ENCODE results near the gene EMP3. TPM values are rescaled to one million over a fixed set of nuclear protein-coding genes. Genes with fewer than 3 reads are reported as not detected.

EMP3 gene
- total and polyA plus RNA-seq, 9 of the 15 experiments (the other 6 are each of a cell fraction or from before 2014, with no cell fraction given), result 123 to 386 (median 296) TPM

Other genes with a start within 250 kb of the EMP3 start
Only the 7 nearest of the 14 such genes appear.
- gene CARD8, start 69.6 kb upstream of the EMP3 start, total RNA-seq (2014; rRNA removed), result 9.9 and 11.5 TPM in 2 replicates
- gene CARD8, start 69.6 kb upstream of the EMP3 start, total RNA-seq (2014; rRNA removed; fragmentation: Illumina TruSeq; extraction: Trizol), result 25.2 and 26.4 TPM in 2 replicates
- gene CARD8, start 69.6 kb upstream of the EMP3 start, total RNA-seq (2015; rRNA removed; fragmentation: Illumina TruSeq; extraction: Trizol), result 22.0 and 23.8 TPM in 2 replicates
- gene CARD8, start 69.6 kb upstream of the EMP3 start, total RNA-seq (2021), result 16.0 and 18.6 TPM in 2 replicates
- gene CARD8, start 69.6 kb upstream of the EMP3 start, polyA plus RNA-seq (2011; rRNA removed), result 16.0 and 20.8 TPM in 2 replicates
- 18.3 and 25.5 TPM in 2 replicates for gene CARD8, start 69.6 kb upstream of the EMP3 start, polyA plus RNA-seq (2014; fragmentation: Illumina TruSeq; extraction: Trizol)
- 10 to 100 TPM; 17.4 to 18.3 TPM for gene CARD8, start 69.6 kb upstream of the EMP3 start, polyA plus RNA-seq (2014; fragmentation: Nextera tagmentation; extraction: Ambion mirVana)
- gene CARD8, start 69.6 kb upstream of the EMP3 start, polyA plus RNA-seq (2014; rRNA removed), result 20.6 and 23.1 TPM in 2 replicates
- not detected in 2 replicates for gene ZNF114, start 55.5 kb upstream of the EMP3 start, total RNA-seq (2014; rRNA removed)
- not detected in 2 replicates for gene ZNF114, start 55.5 kb upstream of the EMP3 start, total RNA-seq (2014; rRNA removed; fragmentation: Illumina TruSeq; extraction: Trizol)
- not detected in 2 replicates for gene ZNF114, start 55.5 kb upstream of the EMP3 start, total RNA-seq (2015; rRNA removed; fragmentation: Illumina TruSeq; extraction: Trizol)
- not detected in 2 replicates for gene ZNF114, start 55.5 kb upstream of the EMP3 start, total RNA-seq (2021)
- gene ZNF114, start 55.5 kb upstream of the EMP3 start, polyA plus RNA-seq (2011; rRNA removed), result not detected in 2 replicates
- not detected in 2 replicates for gene ZNF114, start 55.5 kb upstream of the EMP3 start, polyA plus RNA-seq (2014; fragmentation: Illumina TruSeq; extraction: Trizol)
- not detected for gene ZNF114, start 55.5 kb upstream of the EMP3 start, polyA plus RNA-seq (2014; fragmentation: Nextera tagmentation; extraction: Ambion mirVana)
- not detected in 2 replicates for gene ZNF114, start 55.5 kb upstream of the EMP3 start, polyA plus RNA-seq (2014; rRNA removed)
- gene TMEM143, start 38.4 kb downstream of the EMP3 start, total RNA-seq (2014; rRNA removed), result 2.3 and 5.1 TPM in 2 replicates
- gene TMEM143, start 38.4 kb downstream of the EMP3 start, total RNA-seq (2014; rRNA removed; fragmentation: Illumina TruSeq; extraction: Trizol), result 0.96 and 1.9 TPM in 2 replicates
- 2.5 and 4.3 TPM in 2 replicates for gene TMEM143, start 38.4 kb downstream of the EMP3 start, total RNA-seq (2015; rRNA removed; fragmentation: Illumina TruSeq; extraction: Trizol)
- 7.9 and 8.8 TPM in 2 replicates for gene TMEM143, start 38.4 kb downstream of the EMP3 start, total RNA-seq (2021)
- 6.6 and 12.4 TPM in 2 replicates for gene TMEM143, start 38.4 kb downstream of the EMP3 start, polyA plus RNA-seq (2011; rRNA removed)
- 4.7 and 5.0 TPM in 2 replicates for gene TMEM143, start 38.4 kb downstream of the EMP3 start, polyA plus RNA-seq (2014; fragmentation: Illumina TruSeq; extraction: Trizol)
- under 1 TPM; 0.66 to 0.67 TPM for gene TMEM143, start 38.4 kb downstream of the EMP3 start, polyA plus RNA-seq (2014; fragmentation: Nextera tagmentation; extraction: Ambion mirVana)
- 7.2 and 7.8 TPM in 2 replicates for gene TMEM143, start 38.4 kb downstream of the EMP3 start, polyA plus RNA-seq (2014; rRNA removed)
- not detected in 2 replicates for gene SYNGR4, start 38.8 kb downstream of the EMP3 start, total RNA-seq (2014; rRNA removed)
- not detected in 2 replicates for gene SYNGR4, start 38.8 kb downstream of the EMP3 start, total RNA-seq (2014; rRNA removed; fragmentation: Illumina TruSeq; extraction: Trizol)
- not detected in 2 replicates for gene SYNGR4, start 38.8 kb downstream of the EMP3 start, total RNA-seq (2015; rRNA removed; fragmentation: Illumina TruSeq; extraction: Trizol)
- gene SYNGR4, start 38.8 kb downstream of the EMP3 start, total RNA-seq (2021), result not detected in 2 replicates
- 0.19 TPM in 1 of 2 replicates, not detected in the other for gene SYNGR4, start 38.8 kb downstream of the EMP3 start, polyA plus RNA-seq (2011; rRNA removed)
- 0.28 TPM in 1 of 2 replicates, not detected in the other for gene SYNGR4, start 38.8 kb downstream of the EMP3 start, polyA plus RNA-seq (2014; fragmentation: Illumina TruSeq; extraction: Trizol)
- gene SYNGR4, start 38.8 kb downstream of the EMP3 start, polyA plus RNA-seq (2014; fragmentation: Nextera tagmentation; extraction: Ambion mirVana), result under 1 TPM in 1 of 2 experiments, not detected in 1; 0.14 TPM
- 0.07 TPM in 1 of 2 replicates, not detected in the other for gene SYNGR4, start 38.8 kb downstream of the EMP3 start, polyA plus RNA-seq (2014; rRNA removed)
- 54.2 and 66.1 TPM in 2 replicates for gene KDELR1, start 66.0 kb downstream of the EMP3 start, total RNA-seq (2014; rRNA removed)
- 49.1 and 52.5 TPM in 2 replicates for gene KDELR1, start 66.0 kb downstream of the EMP3 start, total RNA-seq (2014; rRNA removed; fragmentation: Illumina TruSeq; extraction: Trizol)
- 58.5 and 60.6 TPM in 2 replicates for gene KDELR1, start 66.0 kb downstream of the EMP3 start, total RNA-seq (2015; rRNA removed; fragmentation: Illumina TruSeq; extraction: Trizol)
- gene KDELR1, start 66.0 kb downstream of the EMP3 start, total RNA-seq (2021), result 133 and 138 TPM in 2 replicates
- gene KDELR1, start 66.0 kb downstream of the EMP3 start, polyA plus RNA-seq (2011; rRNA removed), result 82.9 and 185 TPM in 2 replicates
- 165 and 185 TPM in 2 replicates for gene KDELR1, start 66.0 kb downstream of the EMP3 start, polyA plus RNA-seq (2014; fragmentation: Illumina TruSeq; extraction: Trizol)
- gene KDELR1, start 66.0 kb downstream of the EMP3 start, polyA plus RNA-seq (2014; fragmentation: Nextera tagmentation; extraction: Ambion mirVana), result 10 to 100 TPM in 1 of 2 experiments, 1 to 10 TPM in 1; 6.1 to 11.1 TPM
- gene KDELR1, start 66.0 kb downstream of the EMP3 start, polyA plus RNA-seq (2014; rRNA removed), result 75.0 and 76.4 TPM in 2 replicates
- gene GRIN2D, start 68.1 kb downstream of the EMP3 start, total RNA-seq (2014; rRNA removed), result 4.7 and 5.3 TPM in 2 replicates
- gene GRIN2D, start 68.1 kb downstream of the EMP3 start, total RNA-seq (2014; rRNA removed; fragmentation: Illumina TruSeq; extraction: Trizol), result 0.86 and 0.98 TPM in 2 replicates
- 1.8 and 2.7 TPM in 2 replicates for gene GRIN2D, start 68.1 kb downstream of the EMP3 start, total RNA-seq (2015; rRNA removed; fragmentation: Illumina TruSeq; extraction: Trizol)
- gene GRIN2D, start 68.1 kb downstream of the EMP3 start, total RNA-seq (2021), result 24.7 and 31.5 TPM in 2 replicates
- 0.95 and 2.5 TPM in 2 replicates for gene GRIN2D, start 68.1 kb downstream of the EMP3 start, polyA plus RNA-seq (2011; rRNA removed)
- 7.5 and 12.0 TPM in 2 replicates for gene GRIN2D, start 68.1 kb downstream of the EMP3 start, polyA plus RNA-seq (2014; fragmentation: Illumina TruSeq; extraction: Trizol)
- gene GRIN2D, start 68.1 kb downstream of the EMP3 start, polyA plus RNA-seq (2014; fragmentation: Nextera tagmentation; extraction: Ambion mirVana), result under 1 TPM; 0.32 to 0.55 TPM
- 5.3 and 5.6 TPM in 2 replicates for gene GRIN2D, start 68.1 kb downstream of the EMP3 start, polyA plus RNA-seq (2014; rRNA removed)
- 44.0 and 48.7 TPM in 2 replicates for gene GRWD1, start 120.4 kb downstream of the EMP3 start, total RNA-seq (2014; rRNA removed)
- gene GRWD1, start 120.4 kb downstream of the EMP3 start, total RNA-seq (2014; rRNA removed; fragmentation: Illumina TruSeq; extraction: Trizol), result 20.4 and 21.2 TPM in 2 replicates
- gene GRWD1, start 120.4 kb downstream of the EMP3 start, total RNA-seq (2015; rRNA removed; fragmentation: Illumina TruSeq; extraction: Trizol), result 47.2 and 50.6 TPM in 2 replicates
- 87.2 and 88.2 TPM in 2 replicates for gene GRWD1, start 120.4 kb downstream of the EMP3 start, total RNA-seq (2021)
- gene GRWD1, start 120.4 kb downstream of the EMP3 start, polyA plus RNA-seq (2011; rRNA removed), result 22.2 and 22.4 TPM in 2 replicates
- gene GRWD1, start 120.4 kb downstream of the EMP3 start, polyA plus RNA-seq (2014; fragmentation: Illumina TruSeq; extraction: Trizol), result 24.5 and 44.3 TPM in 2 replicates
- 1 to 10 TPM; 1.5 to 2.6 TPM for gene GRWD1, start 120.4 kb downstream of the EMP3 start, polyA plus RNA-seq (2014; fragmentation: Nextera tagmentation; extraction: Ambion mirVana)
- 51.4 and 55.4 TPM in 2 replicates for gene GRWD1, start 120.4 kb downstream of the EMP3 start, polyA plus RNA-seq (2014; rRNA removed)

Measured in K562 (cell line).